WI38 (cell line): Measurements from ENCODE around the gene NEU4.
"Not testable (repeated sequence)": the region's sequence is repeated elsewhere in the genome, so short reads cannot be mapped to it uniquely, and the experiment has no call there.

Experiments used
- H3K4me3 ChIP-seq: 2 replicates; pipeline ENCODE4 v1.5.1; 2011; ENCODE audit warnings: low read depth, mild to moderate bottlenecking, control low read depth, low read length
- TF ChIP-seq, protein P1 (sequence below): IDR thresholded peaks from 2 replicates; pipeline ENCODE4 v1.5.1; 2012; ENCODE audit warnings: low read depth, mild to moderate bottlenecking, control low read depth, low read length

NEU4 gene

DNA sequence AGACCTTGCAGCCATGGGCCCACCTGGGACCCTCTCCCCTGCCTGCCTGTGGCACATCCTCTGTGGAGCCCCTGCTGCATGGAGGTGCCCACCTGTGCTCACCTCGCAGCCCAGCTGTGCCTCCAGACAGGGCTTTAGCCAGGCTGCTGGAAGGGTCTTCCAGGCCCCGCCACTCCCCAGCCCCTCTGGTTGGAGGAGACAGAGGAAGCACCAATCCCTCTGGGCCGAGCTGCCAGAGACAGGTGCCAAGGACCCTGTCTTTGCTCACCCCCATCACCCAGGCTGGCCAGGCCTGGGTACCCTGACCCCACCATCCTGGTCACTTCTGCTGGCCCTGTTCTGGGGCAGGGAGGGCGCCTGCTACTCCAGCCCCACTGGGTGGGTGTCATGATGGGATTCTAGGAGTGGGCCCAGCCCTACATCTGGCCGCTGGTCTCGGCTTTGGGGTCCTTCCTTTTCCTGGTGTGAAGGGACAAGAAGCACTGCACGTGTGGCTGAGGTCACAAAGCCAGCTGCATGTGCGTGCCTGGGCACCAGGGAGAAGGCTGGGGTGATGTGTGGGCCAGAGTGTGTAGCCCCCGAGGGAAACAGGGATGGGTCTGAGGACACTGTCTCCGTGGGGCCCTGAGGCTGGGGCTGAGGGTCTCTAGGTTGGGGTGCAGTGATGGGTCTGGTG, 9.3 kb upstream of the NEU4 start:
- TF ChIP-seq, protein P1, sequence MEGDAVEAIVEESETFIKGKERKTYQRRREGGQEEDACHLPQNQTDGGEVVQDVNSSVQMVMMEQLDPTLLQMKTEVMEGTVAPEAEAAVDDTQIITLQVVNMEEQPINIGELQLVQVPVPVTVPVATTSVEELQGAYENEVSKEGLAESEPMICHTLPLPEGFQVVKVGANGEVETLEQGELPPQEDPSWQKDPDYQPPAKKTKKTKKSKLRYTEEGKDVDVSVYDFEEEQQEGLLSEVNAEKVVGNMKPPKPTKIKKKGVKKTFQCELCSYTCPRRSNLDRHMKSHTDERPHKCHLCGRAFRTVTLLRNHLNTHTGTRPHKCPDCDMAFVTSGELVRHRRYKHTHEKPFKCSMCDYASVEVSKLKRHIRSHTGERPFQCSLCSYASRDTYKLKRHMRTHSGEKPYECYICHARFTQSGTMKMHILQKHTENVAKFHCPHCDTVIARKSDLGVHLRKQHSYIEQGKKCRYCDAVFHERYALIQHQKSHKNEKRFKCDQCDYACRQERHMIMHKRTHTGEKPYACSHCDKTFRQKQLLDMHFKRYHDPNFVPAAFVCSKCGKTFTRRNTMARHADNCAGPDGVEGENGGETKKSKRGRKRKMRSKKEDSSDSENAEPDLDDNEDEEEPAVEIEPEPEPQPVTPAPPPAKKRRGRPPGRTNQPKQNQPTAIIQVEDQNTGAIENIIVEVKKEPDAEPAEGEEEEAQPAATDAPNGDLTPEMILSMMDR = no peak
- H3K4me3 ChIP-seq = no peak overlapping the region

DNA sequence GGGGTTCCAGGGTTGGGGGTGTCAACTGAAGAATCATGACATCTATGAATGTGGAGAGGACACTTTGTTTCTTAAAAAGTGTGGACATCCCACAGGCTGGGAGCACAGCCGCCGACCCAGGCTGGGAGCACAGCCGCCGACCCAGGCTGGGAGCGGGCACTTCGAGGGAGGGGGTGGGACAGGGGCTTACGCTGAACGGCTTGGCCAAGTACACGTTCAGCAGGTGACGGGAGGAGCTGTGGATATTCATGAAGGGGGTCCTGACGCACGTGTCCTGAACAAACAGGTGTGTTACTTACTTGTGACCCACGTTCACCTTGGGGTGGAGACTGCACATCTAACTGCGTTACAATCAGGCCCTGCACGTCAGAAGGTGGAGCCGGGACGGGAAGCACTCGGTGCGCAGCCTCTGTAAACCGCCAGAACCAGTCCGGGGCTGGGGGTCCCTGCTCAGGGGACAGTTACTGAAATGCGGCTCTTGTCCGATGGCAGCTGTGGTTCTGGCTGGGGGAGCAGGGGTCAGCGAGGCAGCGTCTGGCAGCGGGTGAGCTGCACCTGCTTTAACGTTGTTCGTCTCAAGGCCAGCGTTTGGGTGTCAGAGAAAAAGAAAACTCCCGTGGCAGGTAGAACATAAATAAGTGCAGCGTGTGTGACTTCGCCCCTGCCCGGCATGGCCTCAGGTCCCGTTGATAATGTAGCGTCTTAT, 8.6 kb upstream of the NEU4 start:
- H3K4me3 ChIP-seq = not testable (repeated sequence)

DNA sequence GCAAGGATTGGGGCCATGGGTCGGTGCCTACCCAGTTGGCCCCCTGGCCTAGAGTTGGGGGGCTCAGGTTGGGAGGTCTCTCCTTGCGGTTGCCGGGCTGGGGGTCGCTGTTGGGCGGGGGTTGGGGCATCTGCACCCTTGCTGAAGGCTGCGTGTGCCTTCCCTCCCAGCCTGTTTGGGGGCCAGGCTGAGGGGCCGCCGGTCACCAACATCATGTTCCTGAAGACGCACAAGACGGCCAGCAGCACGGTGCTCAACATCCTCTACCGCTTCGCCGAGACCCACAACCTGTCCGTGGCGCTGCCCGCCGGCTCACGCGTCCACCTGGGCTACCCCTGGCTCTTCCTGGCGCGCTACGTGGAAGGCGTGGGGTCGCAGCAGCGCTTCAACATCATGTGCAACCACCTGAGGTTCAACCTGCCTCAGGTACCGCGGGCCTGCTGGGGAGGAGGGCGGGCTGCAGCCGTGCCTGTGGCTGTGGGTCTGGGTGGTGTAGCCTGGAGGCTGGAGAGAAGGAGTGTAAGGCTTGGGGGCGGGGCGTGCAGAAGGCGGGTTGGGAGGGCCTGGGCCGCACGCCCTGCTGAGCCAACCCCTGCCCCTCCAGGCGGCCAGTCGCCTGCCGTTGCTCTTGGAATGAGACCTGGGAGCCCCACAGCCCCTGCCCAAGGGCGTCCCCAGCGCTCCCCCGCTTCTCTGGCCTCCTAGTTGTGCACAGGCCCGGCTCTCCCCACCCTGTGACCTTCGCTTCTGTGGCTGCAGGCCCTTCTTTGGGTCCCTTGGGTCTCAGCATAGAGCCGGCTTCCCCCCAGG, 7.2 kb upstream of the NEU4 start:
- TF ChIP-seq, protein P1 = no peak
- no peak overlapping the region for H3K4me3 ChIP-seq

DNA sequence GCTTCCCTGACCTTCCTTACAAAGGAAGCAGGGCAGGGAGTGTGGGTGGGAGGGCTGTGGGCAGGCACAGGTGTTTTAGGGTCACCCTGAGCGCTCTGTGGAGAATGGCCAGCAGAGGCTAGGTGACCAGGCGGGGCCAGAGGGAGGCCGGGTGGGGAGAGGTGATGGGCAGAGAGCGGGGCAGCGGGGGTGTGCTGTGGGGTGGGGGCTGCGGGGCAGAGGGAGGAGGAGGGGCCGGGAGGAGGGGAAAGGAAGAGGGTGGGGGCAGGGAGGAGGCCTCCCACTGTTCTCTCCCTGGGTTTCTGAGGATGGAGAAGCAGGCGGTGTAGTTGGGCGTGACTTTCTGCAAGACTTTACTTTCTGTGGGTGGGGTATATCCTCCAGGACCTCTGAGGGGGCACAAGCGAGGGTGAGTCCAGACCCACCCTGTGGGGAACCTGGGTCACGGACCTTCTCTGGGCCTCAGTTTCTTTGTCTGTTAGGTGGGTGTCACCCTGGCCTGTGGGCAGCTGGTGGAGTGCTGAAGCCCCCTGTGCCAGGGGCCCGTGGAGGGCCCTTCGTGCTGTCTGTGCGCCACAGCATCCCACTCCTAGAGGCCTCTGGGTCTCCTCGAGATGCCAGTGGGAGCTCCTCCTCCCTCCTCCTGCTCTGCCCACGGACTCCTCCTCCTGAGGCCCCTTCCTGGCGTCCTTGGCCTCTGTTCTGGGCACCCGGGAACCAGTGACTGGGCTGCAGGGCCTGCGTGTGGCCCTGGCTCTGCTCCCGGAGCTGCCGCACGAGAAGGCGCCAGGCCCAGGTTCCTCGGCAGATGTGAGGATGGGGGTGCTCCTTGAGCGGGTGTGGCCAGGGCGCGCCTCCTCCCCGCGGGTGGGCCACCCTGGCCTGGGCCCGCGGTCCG, 6.3 kb upstream of the NEU4 start:
- TF ChIP-seq, protein P1 = no peak
- no peak overlapping the region; the same call in 1 of the 2 replicates for H3K4me3 ChIP-seq

DNA sequence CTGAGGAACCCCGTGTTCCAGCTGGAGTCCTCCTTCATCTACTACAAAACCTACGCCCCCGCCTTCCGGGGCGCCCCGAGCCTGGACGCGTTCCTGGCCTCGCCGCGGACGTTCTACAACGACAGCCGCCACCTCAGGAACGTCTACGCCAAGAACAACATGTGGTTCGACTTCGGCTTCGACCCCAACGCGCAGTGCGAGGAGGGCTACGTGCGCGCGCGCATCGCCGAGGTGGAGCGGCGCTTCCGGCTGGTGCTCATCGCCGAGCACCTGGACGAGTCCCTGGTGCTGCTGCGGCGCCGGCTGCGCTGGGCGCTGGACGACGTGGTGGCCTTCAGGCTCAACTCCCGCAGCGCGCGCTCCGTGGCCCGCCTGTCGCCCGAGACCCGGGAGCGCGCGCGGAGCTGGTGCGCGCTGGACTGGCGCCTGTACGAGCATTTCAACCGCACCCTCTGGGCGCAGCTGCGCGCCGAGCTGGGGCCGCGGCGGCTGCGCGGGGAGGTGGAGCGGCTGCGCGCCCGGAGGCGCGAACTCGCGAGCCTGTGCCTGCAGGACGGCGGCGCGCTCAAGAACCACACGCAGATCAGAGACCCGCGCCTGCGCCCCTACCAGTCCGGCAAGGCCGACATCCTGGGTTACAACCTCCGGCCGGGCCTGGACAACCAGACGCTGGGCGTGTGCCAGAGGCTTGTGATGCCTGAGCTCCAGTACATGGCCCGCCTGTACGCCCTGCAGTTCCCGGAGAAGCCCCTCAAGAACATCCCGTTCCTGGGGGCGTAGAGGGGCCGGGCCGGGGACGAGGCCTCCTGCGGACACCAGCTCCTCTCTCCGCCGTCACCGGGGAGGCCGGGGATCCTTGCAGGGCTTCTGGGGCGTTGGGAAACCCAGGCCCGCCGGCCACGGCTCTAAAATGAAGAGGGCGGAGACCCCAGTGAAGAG, 5.3 kb upstream of the NEU4 start:
- TF ChIP-seq, protein P1 = no peak
- peak overlapping the region; percentile 46 for H3K4me3 ChIP-seq

DNA sequence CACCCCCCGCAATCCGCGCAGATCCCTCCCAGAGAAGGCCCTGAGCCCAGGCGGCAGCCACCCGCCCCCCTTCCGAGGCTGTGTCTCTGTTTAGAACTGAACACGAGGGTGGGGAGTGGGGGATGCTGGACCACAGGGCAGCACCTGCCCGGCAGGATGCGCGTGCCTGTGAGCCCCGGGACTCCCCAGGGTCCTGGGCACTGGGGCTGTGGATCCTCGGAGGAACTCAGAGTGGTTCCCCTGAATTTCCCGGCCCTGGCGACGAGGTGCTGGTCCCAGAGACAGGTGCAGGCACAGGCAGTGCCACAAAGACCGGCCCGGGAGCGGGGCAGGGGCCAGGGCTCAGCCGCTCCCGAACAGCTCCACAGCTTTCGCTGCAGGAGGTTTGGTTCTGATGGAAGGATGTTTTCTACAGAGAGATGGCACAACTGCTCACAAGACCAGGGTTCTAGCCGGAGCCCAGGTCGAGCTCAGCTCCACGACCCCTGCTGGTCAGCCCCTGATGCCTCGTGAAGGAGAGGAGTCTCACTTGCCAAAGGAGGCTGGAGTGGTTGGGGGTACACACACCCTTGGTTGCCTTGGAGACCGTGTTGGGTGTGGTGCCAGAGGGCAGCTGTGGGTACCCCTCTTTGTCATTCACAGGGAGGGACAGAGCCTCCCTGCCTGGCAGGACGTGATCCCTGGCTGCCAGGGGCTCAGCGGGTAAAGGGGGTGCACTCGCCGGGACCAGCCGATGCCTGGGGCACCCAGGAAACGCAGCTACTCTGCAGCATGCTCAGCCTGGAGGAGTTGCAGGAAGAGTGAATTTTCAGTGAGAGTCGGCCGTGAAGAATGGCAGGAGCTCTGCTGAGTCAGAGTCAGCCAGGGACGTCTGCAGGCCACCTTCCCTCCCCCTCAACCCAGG, 4.4 kb upstream of the NEU4 start:
- peak overlapping the region; percentile 46; the same call in 1 of the 2 replicates for H3K4me3 ChIP-seq
- TF ChIP-seq, protein P1 = no peak

DNA sequence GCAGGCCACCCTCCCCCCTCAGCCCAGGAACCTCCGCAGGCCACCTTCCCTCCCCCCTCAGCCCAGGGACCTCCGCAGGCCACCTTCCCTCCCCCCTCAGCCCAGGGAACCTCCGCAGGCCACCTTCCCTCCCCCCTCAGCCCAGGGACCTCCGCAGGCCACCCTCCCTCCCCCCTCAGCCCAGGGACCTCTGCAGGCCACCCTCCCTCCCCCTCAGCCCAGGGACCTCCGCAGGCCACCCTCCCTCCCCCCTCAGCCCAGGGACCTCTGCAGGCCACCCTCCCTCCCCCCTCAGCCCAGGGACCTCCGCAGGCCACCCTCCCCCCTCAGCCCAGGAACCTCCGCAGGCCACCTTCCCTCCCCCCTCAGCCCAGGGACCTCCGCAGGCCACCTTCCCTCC, 2.8 kb upstream of the NEU4 start:
- H3K4me3 ChIP-seq = not testable (repeated sequence)
